Ovary (tissue), 3 donors: Measurements from ENCODE around the gene ACVR1B.

Source experiments
- EP300 ChIP-seq: sonication (generic); formaldehyde crosslinking; IDR thresholded peaks from one replicate; pipeline ENCODE4 v1.6.1; 2017; ENCODE audit warnings: antibody characterized with exemption
- POLR2A ChIP-seq: fragments of 450-650 bp; IDR thresholded peaks from one replicate; pipeline ENCODE4 v1.6.1; 2017; ENCODE audit warnings: antibody characterized with exemption, mild to moderate bottlenecking, moderate library complexity
- TF ChIP-seq, protein P1 (sequence below), 3 donors: fragments of 450-650 bp in 2 of 3; fragments of 200-600 bp in 1 of 3; IDR thresholded peaks; one replicate each; pipeline versions ENCODE4 v1.5.1 to v1.8.0; 2016 to 2022; ENCODE audit warnings: antibody characterized with exemption in 3 of 3, mild to moderate bottlenecking in 1 of 3
- donor health status: DM: no; HTN: no; CAD: no.

DNA sequence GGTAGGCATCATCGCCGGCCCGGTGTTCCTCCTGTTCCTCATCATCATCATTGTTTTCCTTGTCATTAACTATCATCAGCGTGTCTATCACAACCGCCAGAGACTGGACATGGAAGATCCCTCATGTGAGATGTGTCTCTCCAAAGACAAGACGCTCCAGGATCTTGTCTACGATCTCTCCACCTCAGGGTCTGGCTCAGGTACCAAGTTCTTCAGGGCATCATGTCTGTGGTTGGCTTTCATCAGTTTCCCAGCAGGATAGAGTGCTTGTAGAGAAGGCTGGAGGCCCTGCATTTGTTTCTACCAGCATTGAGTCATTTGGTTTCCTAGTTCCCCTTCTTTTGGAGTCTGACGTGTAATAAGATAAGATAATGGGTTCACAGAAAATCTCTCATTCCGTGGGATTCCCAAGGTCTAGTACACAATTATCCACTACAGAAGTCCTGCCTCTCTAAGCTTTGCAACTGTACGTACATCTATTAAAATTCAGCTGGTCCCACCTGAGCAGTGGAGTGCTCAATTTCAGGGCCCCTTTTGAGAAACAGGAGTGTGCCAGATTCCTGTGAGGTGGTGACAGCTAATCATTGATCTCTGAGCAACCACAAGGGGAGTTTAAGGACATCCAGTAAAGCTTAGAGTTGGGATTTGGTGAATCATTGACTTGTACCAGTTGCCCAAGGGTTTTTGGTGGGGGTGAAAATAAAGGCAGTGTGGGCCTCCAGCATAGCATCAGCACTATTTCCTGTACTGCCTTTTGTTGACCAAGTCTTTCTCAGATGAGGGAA lies 25.1 kb downstream of the ACVR1B start:
- TF ChIP-seq EP300, result no peak
- TF ChIP-seq, protein P1, sequence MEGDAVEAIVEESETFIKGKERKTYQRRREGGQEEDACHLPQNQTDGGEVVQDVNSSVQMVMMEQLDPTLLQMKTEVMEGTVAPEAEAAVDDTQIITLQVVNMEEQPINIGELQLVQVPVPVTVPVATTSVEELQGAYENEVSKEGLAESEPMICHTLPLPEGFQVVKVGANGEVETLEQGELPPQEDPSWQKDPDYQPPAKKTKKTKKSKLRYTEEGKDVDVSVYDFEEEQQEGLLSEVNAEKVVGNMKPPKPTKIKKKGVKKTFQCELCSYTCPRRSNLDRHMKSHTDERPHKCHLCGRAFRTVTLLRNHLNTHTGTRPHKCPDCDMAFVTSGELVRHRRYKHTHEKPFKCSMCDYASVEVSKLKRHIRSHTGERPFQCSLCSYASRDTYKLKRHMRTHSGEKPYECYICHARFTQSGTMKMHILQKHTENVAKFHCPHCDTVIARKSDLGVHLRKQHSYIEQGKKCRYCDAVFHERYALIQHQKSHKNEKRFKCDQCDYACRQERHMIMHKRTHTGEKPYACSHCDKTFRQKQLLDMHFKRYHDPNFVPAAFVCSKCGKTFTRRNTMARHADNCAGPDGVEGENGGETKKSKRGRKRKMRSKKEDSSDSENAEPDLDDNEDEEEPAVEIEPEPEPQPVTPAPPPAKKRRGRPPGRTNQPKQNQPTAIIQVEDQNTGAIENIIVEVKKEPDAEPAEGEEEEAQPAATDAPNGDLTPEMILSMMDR (IDR thresholded peaks at IDR 0.05), result no peak
- TF ChIP-seq POLR2A, result no peak
